ENCODE measurements around the gene AADAC. TPM values are rescaled to one million over a fixed set of nuclear protein-coding genes. Genes with fewer than 3 reads are reported as not detected.

The AADAC gene
- total and polyA plus RNA-seq, 11 donors = 3.0 TPM; not detected in 10

DNA sequence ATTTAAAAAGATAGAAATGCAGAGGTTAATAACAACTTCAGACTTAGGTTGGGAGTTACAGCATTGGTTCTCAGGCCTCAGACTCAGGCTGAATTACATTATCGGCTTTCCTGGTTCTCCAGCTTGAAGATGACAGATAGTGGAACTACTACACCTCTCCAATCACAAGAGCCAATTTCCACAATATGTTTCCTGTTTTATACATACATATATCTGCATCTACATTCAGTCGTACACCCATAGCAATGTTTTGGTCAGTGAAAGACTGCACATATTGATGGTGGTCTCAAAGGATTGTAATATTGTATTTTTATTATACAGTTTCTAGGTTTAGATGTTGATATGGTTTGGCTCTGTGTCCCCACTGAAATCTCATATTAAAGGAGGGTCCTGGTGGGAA is 44.7 kb upstream of the AADAC start:
- no peaks in the 10 kb centered on the region for H3K27me3 ChIP-seq
- no peak for DNase-seq
- no peak overlapping the region for H3K4me3 ChIP-seq
- ATAC-seq = no peak
- 68 to 89% (median 77%) methylated on average over 2 of the region's 2 CpGs for WGBS, 4 donors
- no peak for TF ChIP-seq CTCF (IDR thresholded peaks at IDR 0.05)
- no peak for TF ChIP-seq POLR2A (IDR thresholded peaks at IDR 0.05)
- H3K9me3 ChIP-seq = no peaks in the 10 kb centered on the region
- intact Hi-C loops (cut with DNase I) = no loop called here
- H3K36me3 ChIP-seq = no peaks in the 10 kb centered on the region
- peak overlapping the region in 6 of 12 donors; percentile 18 to 84 (median 74) for H3K27ac ChIP-seq
- H3K4me1 ChIP-seq = peaks cover 0 to 59% (median 20%) of the 10 kb centered on the region in 12 donors

DNA sequence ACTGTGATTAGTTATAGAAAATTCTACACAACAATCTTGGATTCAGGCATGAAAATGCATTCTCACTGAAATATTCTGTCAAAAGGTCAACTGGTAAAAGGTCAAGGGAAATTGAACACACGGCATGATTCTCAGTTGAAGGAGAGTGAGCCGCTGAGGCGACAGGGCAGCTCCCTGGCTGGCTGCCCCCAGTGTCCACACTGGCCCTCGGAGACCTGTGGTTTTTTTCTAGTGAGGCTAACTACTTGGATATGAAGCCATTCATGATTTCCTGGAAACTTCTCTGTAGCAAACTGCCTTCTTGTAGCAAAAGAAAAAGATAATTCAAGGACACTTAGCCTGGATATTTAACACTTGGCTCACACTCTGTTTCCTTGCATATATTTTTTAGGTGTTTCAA is 43.0 kb upstream of the AADAC start:
- Histone ChIP-seq H3K36me3 (no peaks in the 10 kb centered on the region), H3K9me3 (no peaks in the 10 kb centered on the region), H3K27ac (peak overlapping the region; percentile 25 to 79 (median 62)), H3K4me1 (peaks cover 0 to 56% (median 23%) of the 10 kb centered on the region in 12 donors), H3K4me3 (peak overlapping the region in 3 of 12 donors; percentile 1 to 15 (median 2)), H3K27me3 (no peaks in the 10 kb centered on the region)
- intact Hi-C loops (cut with DNase I) = no loop called here
- DNase-seq (peak; percentile 61 to 75 (median 67)), ATAC-seq (peak; percentile 79 to 94 (median 89))
- no peak for TF ChIP-seq POLR2A (IDR thresholded peaks at IDR 0.05)
- TF ChIP-seq CTCF (IDR thresholded peaks at IDR 0.05) = peak in 1 of 12 donors; percentile 4
- 20 to 47% (median 26%) methylated on average over 4 of the region's 4 CpGs for WGBS, 4 donors

- H3K9me3 ChIP-seq = no peaks in the 10 kb centered on the region
- DNase-seq = no peak
- TF ChIP-seq CTCF (IDR thresholded peaks at IDR 0.05) (no peak), POLR2A (IDR thresholded peaks at IDR 0.05) (no peak)
- no peaks in the 10 kb centered on the region for H3K27me3 ChIP-seq
- H3K27ac ChIP-seq = peak overlapping the region in 4 of 12 donors; percentile 1 to 62 (median 8)
- ATAC-seq = no peak
- WGBS, 4 donors = 80 to 83% (median 82%) methylated on average over 4 of the region's 4 CpGs
- H3K4me1 ChIP-seq = peaks cover 0 to 49% (median 25%) of the 10 kb centered on the region in 12 donors
- intact Hi-C loops (cut with DNase I) = no loop called here
- H3K36me3 ChIP-seq = no peaks in the 10 kb centered on the region
- H3K4me3 ChIP-seq = no peak overlapping the region
Measured at GRCh38 chr3:151772825-151773480, 41.0 kb upstream of the AADAC start.

DNA sequence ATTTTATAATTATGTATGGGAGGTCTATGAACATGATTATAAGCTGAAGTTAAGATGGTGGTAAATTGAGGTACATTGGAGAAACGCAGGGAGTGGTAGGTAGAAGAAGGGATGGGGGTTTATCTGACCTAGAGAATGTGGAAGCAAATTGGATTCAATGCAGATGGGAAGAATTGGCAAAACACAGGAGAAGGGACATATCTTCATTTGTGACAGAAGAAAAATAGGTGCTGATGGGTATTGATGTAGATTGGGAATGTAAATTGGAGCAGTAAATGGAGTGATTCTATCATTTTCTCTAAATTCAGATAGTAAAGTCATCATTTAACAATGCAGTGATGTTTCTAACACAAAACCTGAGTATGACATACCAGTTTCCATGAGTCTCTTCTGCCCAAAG is 39.7 kb upstream of the AADAC start:
- Histone ChIP-seq H3K4me1 (peaks cover 0 to 36% (median 23%) of the 10 kb centered on the region in 12 donors), H3K27me3 (no peaks in the 10 kb centered on the region), H3K4me3 (no peak overlapping the region), H3K9me3 (no peaks in the 10 kb centered on the region), H3K36me3 (no peaks in the 10 kb centered on the region), H3K27ac (no peak overlapping the region)
- intact Hi-C loops (cut with DNase I) = no loop called here
- no peak for ATAC-seq
- DNase-seq = no peak
- no peak for TF ChIP-seq POLR2A (IDR thresholded peaks at IDR 0.05)
- no peak for TF ChIP-seq CTCF (IDR thresholded peaks at IDR 0.05)
- WGBS, 4 donors = 87 to 94% (median 90%) methylated on average over 1 of the region's 1 CpG

Data from heart left ventricle (tissue), 16 donors.